Esophagus squamous epithelium (tissue), 5 donors: ENCODE data around the gene DBN1. TPM values are rescaled to one million over a fixed set of nuclear protein-coding genes. Genes with fewer than 3 reads are reported as not detected.
"Not testable (repeated sequence)": the region's sequence is repeated elsewhere in the genome, so short reads cannot be mapped to it uniquely, and the experiment has no call there.

Experiments
- DNase-seq: peaks from one replicate; lab custom pipeline; 2025; lab: John Stamatoyannopoulos, UW
- H3K27ac ChIP-seq, 4 donors: fragments of 200-600 bp; sonication (generic); one replicate each; pipeline ENCODE4 v1.5.1; 2016 to 2019; ENCODE audit warnings: mild to moderate bottlenecking in 1 of 4
- H3K27me3 ChIP-seq, 4 donors: fragments of 200-600 bp; sonication (generic); 1 replicate in 3 of 4; 2 replicates in 1 of 4; pipeline versions ENCODE4 v1.5.1 to v1.6.0; 2017 to 2021; ENCODE audit warnings: antibody characterized with exemption in 1 of 4
- H3K36me3 ChIP-seq, 3 donors: fragments of 200-600 bp; sonication (generic); one replicate each; pipeline ENCODE4 v1.5.1; 2016 to 2019
- H3K4me1 ChIP-seq, 3 donors: fragments of 200-600 bp; sonication (generic); one replicate each; pipeline ENCODE4 v1.5.1; 2017 to 2019
- H3K4me3 ChIP-seq, 4 donors: fragments of 200-600 bp; sonication (generic); 1 replicate in 3 of 4; 2 replicates in 1 of 4; pipeline ENCODE4 v1.5.1; 2016 to 2019; ENCODE audit warnings: mild to moderate bottlenecking in 2 of 4, moderate library complexity in 1 of 4
- H3K9me3 ChIP-seq, 3 donors: fragments of 200-600 bp; sonication (generic); one replicate each; pipeline ENCODE4 v1.5.1; 2016 to 2019
- CTCF ChIP-seq, 6 experiments: fragments of 450-650 bp in 4 of 6; fragments of 200-600 bp in 2 of 6; sonication (generic) in 2 of 6; IDR thresholded peaks; one replicate each; pipeline ENCODE4 v1.5.1; 2016 to 2019; ENCODE audit warnings: antibody characterized with exemption in 6 of 6, mild to moderate bottlenecking in 4 of 6, moderate library complexity in 4 of 6
- POLR2A ChIP-seq, 4 donors: fragments of 450-650 bp; IDR thresholded peaks; one replicate each; pipeline ENCODE4 v1.6.1; 2017; ENCODE audit warnings: antibody characterized with exemption in 4 of 4, mild to moderate bottlenecking in 4 of 4, moderate library complexity in 3 of 4
- WGBS, 2 donors: methylation state at CpG; one replicate each; pipeline ENCODE4 v1.1.5; 2018; 5-methylcytosine and 5-hydroxymethylcytosine counted together
- intact Hi-C: fragments of 100-400 bp; cut with DNase I; formaldehyde crosslinking; loops from one replicate; pipeline ENCODE4 v1.15.0; 2022
- total RNA-seq, 4 donors: library from RNA; depleted of rRNA; stranded (reverse); fragments of >200 nt; gene quantifications; one replicate each; pipeline ENCODE4 v1.1.0, GENCODE V29; 2016
- donor health status: DM: yes; HTN: yes; CAD: no.

Gene DBN1
- total RNA-seq, 4 donors from 2014 or later = 11.9 to 51.1 (median 27.2) TPM

DNA sequence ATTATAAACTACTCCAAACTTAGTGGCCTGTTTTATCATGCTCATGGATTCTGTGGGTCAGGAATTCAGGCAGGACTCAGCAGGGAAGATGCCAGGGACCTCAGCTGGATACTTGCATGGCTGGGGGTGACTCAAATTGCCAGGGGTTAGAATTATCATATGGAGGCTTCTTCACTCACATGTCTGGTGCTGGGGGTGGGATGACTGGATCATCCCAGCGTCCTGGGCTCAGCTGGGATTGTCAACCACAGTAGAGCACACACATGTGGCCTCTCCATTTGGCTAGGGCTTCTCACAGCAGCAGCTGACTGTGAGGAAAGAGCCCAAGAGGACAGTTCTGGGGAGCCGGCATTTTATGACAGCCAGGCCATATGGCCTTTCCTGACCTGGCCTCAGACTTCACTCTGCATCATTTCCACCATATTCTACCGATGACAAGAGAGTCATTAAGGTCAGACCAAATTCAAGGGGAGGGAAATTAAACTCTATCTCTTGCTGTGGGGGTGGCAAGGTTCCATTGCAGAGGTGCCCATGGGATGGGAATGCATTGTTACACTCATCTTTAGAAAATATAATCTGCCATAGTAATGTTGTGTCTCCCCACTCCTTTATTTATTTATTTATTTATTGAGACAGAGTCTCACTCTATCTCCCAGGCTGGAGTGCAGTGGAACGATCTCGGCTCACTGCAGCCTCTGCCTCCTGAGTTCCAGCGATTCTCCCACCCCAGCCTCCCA lies 52.2 kb downstream of the DBN1 start:
- WGBS, 2 donors = 78 to 97% methylated on average over 4 to 5 of the region's 6 CpGs
- DNase-seq = no peak

GRCh38 chr5:177420472-177420871 lies 53.0 kb downstream of the DBN1 start:
- intact Hi-C loops, H3K4me3 ChIP-seq, H3K27me3 ChIP-seq, H3K36me3 ChIP-seq, H3K27ac ChIP-seq, H3K9me3 ChIP-seq, DNase-seq: not testable (repeated sequence)
- 58 to 65% methylated on average over 7 of the region's 7 CpGs for WGBS, 2 donors
- H3K4me1 ChIP-seq = peaks cover 2 to 14% (median 4%) of the 10 kb centered on the region in 3 donors

More for the DNA sequence above, 52.2 kb downstream of the DBN1 start:
- H3K27me3 ChIP-seq = no peaks in the 10 kb centered on the region
- H3K27ac ChIP-seq = no peak overlapping the region
- no peak overlapping the region for H3K4me3 ChIP-seq
- TF ChIP-seq CTCF (IDR thresholded peaks at IDR 0.05) (no peak), POLR2A (IDR thresholded peaks at IDR 0.05) (no peak)
- no peaks in the 10 kb centered on the region for H3K36me3 ChIP-seq
- intact Hi-C loops = no loop called here
- peaks cover 3 to 16% (median 7%) of the 10 kb centered on the region in 3 donors for H3K4me1 ChIP-seq
- no peaks in the 10 kb centered on the region for H3K9me3 ChIP-seq

DNA sequence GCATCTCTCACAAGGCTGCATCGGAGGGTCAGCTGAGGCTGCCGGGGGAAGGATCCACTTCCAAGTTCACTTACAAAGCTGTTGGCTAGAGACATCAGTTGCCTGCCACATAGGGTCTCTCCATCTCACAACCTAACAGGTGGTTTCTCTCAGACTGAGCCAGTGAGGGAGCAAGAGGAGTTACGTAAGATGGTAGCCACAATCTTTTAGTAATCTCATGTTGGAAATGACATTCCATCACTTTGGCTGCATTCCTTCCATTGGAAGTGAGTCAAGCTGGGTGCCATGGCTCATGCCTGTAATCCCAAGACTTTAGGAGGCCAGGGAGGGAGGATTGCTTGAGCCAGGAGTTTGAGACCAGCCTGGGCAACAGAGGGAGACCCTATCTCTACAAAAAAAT lies 54.4 kb downstream of the DBN1 start:
- H3K9me3 ChIP-seq = no peaks in the 10 kb centered on the region
- DNase-seq = no peak
- intact Hi-C loops = no loop called here
- H3K27ac ChIP-seq = no peak overlapping the region
- peaks cover 0 to 9% (median 0%) of the 10 kb centered on the region in 3 donors for H3K4me1 ChIP-seq
- no peak overlapping the region for H3K4me3 ChIP-seq
- 44 to 82% methylated on average over 3 of the region's 3 CpGs for WGBS, 2 donors
- TF ChIP-seq POLR2A (IDR thresholded peaks at IDR 0.05) (no peak), CTCF (IDR thresholded peaks at IDR 0.05) (no peak)
- no peaks in the 10 kb centered on the region for H3K27me3 ChIP-seq
- H3K36me3 ChIP-seq = no peaks in the 10 kb centered on the region

DNA sequence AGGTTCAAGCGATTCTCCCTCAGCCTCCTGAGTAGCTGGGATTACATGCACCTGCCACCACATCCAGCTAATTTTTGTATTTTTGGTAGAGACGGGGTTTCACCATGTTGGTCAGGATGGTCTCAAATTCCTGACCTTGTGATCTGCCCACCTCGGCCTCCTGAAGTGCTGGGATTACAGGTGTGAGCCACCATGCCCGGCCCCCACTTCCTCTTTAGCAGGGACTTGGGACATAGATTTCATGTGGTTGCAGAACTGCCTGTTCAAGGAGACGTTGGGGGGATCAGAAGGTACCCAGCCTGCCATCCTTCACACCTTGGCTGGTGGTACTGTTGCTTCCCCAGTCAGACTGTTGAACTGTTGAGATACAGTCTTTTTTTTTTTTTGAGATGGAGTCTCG lies 56.4 kb downstream of the DBN1 start:
- H3K27me3 ChIP-seq, DNase-seq, H3K4me3 ChIP-seq, H3K36me3 ChIP-seq, H3K9me3 ChIP-seq, intact Hi-C loops: not testable (repeated sequence)
- peak overlapping the region in 1 of 4 donors; percentile 50 for H3K27ac ChIP-seq
- peaks cover 0 to 17% (median 8%) of the 10 kb centered on the region in 3 donors for H3K4me1 ChIP-seq
- WGBS, 2 donors = 81 to 87% methylated on average over 5 of the region's 6 CpGs

DNA sequence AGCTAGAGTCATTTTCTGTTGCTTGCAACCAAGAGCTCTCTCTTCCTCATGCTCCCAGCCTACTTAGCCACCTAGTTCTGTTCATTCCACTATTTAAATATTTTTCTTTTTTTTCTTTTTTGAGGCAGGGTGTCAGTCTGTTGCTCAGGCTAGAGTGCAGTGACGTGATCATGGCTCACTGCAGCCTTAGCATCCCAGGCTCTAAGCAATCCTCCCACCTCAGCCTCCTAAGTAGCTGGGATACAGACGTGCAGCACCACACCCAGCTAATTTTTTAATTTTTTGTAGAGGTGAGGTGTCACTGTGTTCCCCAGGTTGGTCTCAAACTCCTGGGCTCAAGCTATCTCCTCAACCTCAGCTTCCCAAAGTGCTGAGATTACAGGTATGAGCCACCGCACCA lies 59.0 kb downstream of the DBN1 start:
- WGBS, 2 donors = 76 to 91% methylated on average over 3 of the region's 3 CpGs
- no peaks in the 10 kb centered on the region for H3K36me3 ChIP-seq
- intact Hi-C loops = no loop called here
- no peaks in the 10 kb centered on the region for H3K27me3 ChIP-seq
- no peak overlapping the region for H3K4me3 ChIP-seq
- no peaks in the 10 kb centered on the region for H3K9me3 ChIP-seq
- H3K27ac ChIP-seq = no peak overlapping the region
- no peak for DNase-seq
- TF ChIP-seq POLR2A (IDR thresholded peaks at IDR 0.05) (no peak), CTCF (IDR thresholded peaks at IDR 0.05) (no peak)
- H3K4me1 ChIP-seq = peaks cover 0 to 17% (median 8%) of the 10 kb centered on the region in 3 donors

- H3K4me1 ChIP-seq = peaks cover 0 to 17% (median 8%) of the 10 kb centered on the region in 3 donors
- intact Hi-C loops = no loop called here
- peak overlapping the region in 3 of 4 donors; percentile 25 to 47 (median 34) for H3K27ac ChIP-seq
- no peaks in the 10 kb centered on the region for H3K36me3 ChIP-seq
- no peaks in the 10 kb centered on the region for H3K9me3 ChIP-seq
- TF ChIP-seq POLR2A (IDR thresholded peaks at IDR 0.05) (no peak), CTCF (IDR thresholded peaks at IDR 0.05) (no peak)
- H3K27me3 ChIP-seq = no peaks in the 10 kb centered on the region
- 22 to 65% methylated on average over 7 of the region's 8 CpGs for WGBS, 2 donors
- H3K4me3 ChIP-seq = peak overlapping the region in 2 of 4 donors; percentile 0 to 1
- DNase-seq = no peak
Measured at GRCh38 chr5:177412603-177413233, 60.7 kb downstream of the DBN1 start.
